GM23338 (cell line): ENCODE data around the gene SCN3A. TPM values are rescaled to one million over a fixed set of nuclear protein-coding genes. Genes with fewer than 3 reads are reported as not detected.

Experiments used
- ATAC-seq: fragments of 200-7000 bp; cut with Tn5 transposase; 3 replicates; pipeline ENCODE4 v1.9.1; 2020
- DNase-seq: peaks from one replicate; pipeline ENCODE4 v3.0.0-alpha.2; 2015; ENCODE audit warnings: low spot score
- H2AFZ ChIP-seq: fragments of 200-600 bp; sonication (generic); 2 replicates; pipeline ENCODE4 v1.8.0; 2016; ENCODE audit warnings: antibody characterized with exemption, mild to moderate bottlenecking, moderate library complexity
- H3F3A ChIP-seq: fragments of 200-600 bp; sonication (generic); replicated peaks from 2 replicates; pipeline ENCODE4 v1.8.0; 2017; ENCODE audit warnings: antibody characterized with exemption, mixed run types, low read depth
- H3K27ac ChIP-seq: fragments of 200-600 bp; sonication (generic); 2 replicates; pipeline ENCODE4 v1.6.1; 2016; ENCODE audit warnings: low read depth
- H3K27me3 ChIP-seq: fragments of 200-600 bp; sonication (generic); 2 replicates; pipeline ENCODE4 v1.8.0; 2016; ENCODE audit warnings: mild to moderate bottlenecking, mixed run types, moderate library complexity; ENCODE audit not compliant: insufficient read depth
- H3K36me3 ChIP-seq: fragments of 200-600 bp; sonication (generic); 2 replicates; pipeline ENCODE4 v1.8.0; 2016; ENCODE audit warnings: mild to moderate bottlenecking; ENCODE audit not compliant: insufficient read depth
- H3K4me1 ChIP-seq: fragments of 200-600 bp; sonication (generic); 2 replicates; pipeline ENCODE4 v1.8.0; 2016; ENCODE audit warnings: mild to moderate bottlenecking, moderate library complexity; ENCODE audit not compliant: insufficient read depth
- H3K4me2 ChIP-seq: fragments of 200-600 bp; sonication (generic); 2 replicates; pipeline ENCODE4 v1.7.1; 2017; ENCODE audit warnings: mixed run types
- H3K4me3 ChIP-seq: fragments of 200-600 bp; sonication (generic); 2 replicates; pipeline ENCODE4 v1.6.1; 2016; ENCODE audit warnings: mixed run types
- H3K79me2 ChIP-seq: fragments of 200-600 bp; sonication (generic); replicated peaks from 2 replicates; pipeline ENCODE4 v1.8.0; 2017; ENCODE audit warnings: mild to moderate bottlenecking; ENCODE audit not compliant: insufficient read depth
- H3K9me2 ChIP-seq: fragments of 200-600 bp; sonication (generic); 2 replicates; pipeline ENCODE4 v1.8.0; 2017; ENCODE audit not compliant: insufficient read depth
- H4K20me1 ChIP-seq: fragments of 200-600 bp; sonication (generic); replicated peaks from 2 replicates; pipeline ENCODE4 v1.8.0; 2017; ENCODE audit warnings: mild to moderate bottlenecking; ENCODE audit not compliant: insufficient read depth
- H3K27ac Mint-ChIP-seq: 2 replicates; pipeline ENCODE4 v1.8.0; 2020; ENCODE audit warnings: inconsistent platforms, mild to moderate bottlenecking, moderate library complexity, mixed read lengths
- H3K27me3 Mint-ChIP-seq: 3 replicates; pipeline ENCODE4 v1.8.0; 2022; ENCODE audit warnings: low read depth, mild to moderate bottlenecking, moderate library complexity, mixed read lengths, inconsistent platforms; ENCODE audit not compliant: insufficient read depth, poor library complexity
- H3K36me3 Mint-ChIP-seq: 3 replicates; pipeline ENCODE4 v1.8.0; 2021; ENCODE audit warnings: low read depth, mild to moderate bottlenecking, inconsistent platforms, moderate library complexity, mixed read lengths
- H3K4me1 Mint-ChIP-seq: 3 replicates; pipeline ENCODE4 v1.8.0; 2020; ENCODE audit warnings: mild to moderate bottlenecking, inconsistent platforms, mixed read lengths
- H3K4me3 Mint-ChIP-seq: 3 replicates; pipeline ENCODE4 v1.8.0; 2021; ENCODE audit warnings: moderate library complexity, mild to moderate bottlenecking, inconsistent platforms, mixed read lengths
- H3K9me3 Mint-ChIP-seq: 3 replicates; pipeline ENCODE4 v1.8.0; 2020; ENCODE audit warnings: moderate library complexity, mild to moderate bottlenecking, inconsistent platforms, mixed read lengths
- CTCF ChIP-seq, 2 experiments: fragments of 200-600 bp in 1 of 2; sonication (generic) in 1 of 2; conservative IDR thresholded peaks; 2 replicates each; pipeline versions ENCODE4 v1.5.1 to v1.6.1; 2016 to 2017; ENCODE audit warnings: antibody characterized with exemption in 2 of 2, low read depth in 2 of 2, mild to moderate bottlenecking in 2 of 2, moderate library complexity in 1 of 2
- EZH2 ChIP-seq: fragments of 200-600 bp; sonication (generic); IDR thresholded peaks from one replicate; pipeline ENCODE4 v1.8.0; 2017; ENCODE audit warnings: antibody characterized with exemption, mild to moderate bottlenecking, low read depth; ENCODE audit not compliant: unreplicated experiment
- JUNB ChIP-seq: IDR thresholded peaks from one replicate; pipeline ENCODE4 v1.6.1; 2016; ENCODE audit warnings: antibody characterized with exemption; ENCODE audit not compliant: unreplicated experiment
- POLR2AphosphoS5 ChIP-seq: IDR thresholded peaks from 2 replicates; pipeline ENCODE4 v1.6.1; 2016; ENCODE audit warnings: antibody characterized with exemption, low read depth
- REST ChIP-seq: IDR thresholded peaks from one replicate; pipeline ENCODE4 v1.6.1; 2018; ENCODE audit warnings: antibody characterized with exemption; ENCODE audit not compliant: unreplicated experiment
- STAT1 ChIP-seq: IDR thresholded peaks from one replicate; pipeline ENCODE4 v1.6.1; 2016; ENCODE audit warnings: antibody characterized with exemption; ENCODE audit not compliant: unreplicated experiment
- ZNF114 ChIP-seq: fragments of 250-450 bp; sonication (Bioruptor Pico); IDR thresholded peaks from 2 replicates; pipeline ENCODE4 v1.5.0; 2020; ENCODE audit warnings: mild to moderate bottlenecking, moderate library complexity
- ZNF331 ChIP-seq: fragments of 250-450 bp; sonication (Bioruptor Pico); IDR thresholded peaks from 2 replicates; pipeline ENCODE4 v1.5.0; 2020; ENCODE audit warnings: low read depth, mild to moderate bottlenecking, moderate library complexity
- ZNF462 ChIP-seq: fragments of 250-450 bp; sonication (Bioruptor Pico); IDR thresholded peaks from 2 replicates; pipeline ENCODE4 v1.5.0; 2020; ENCODE audit warnings: mild to moderate bottlenecking, moderate library complexity
- polyA plus RNA-seq: library from polyadenylated mRNA; unstranded; fragments of >200 nt; fragmentation: Nextera tagmentation; extraction: Ambion mirVana; gene quantifications from 2 replicates; pipeline ENCODE4 v1.2.1, GENCODE V29; 2016
- total RNA-seq: library from RNA; depleted of rRNA; stranded (reverse); fragments of >200 nt; shearing (Covaris generic); gene quantifications from 2 replicates; pipeline ENCODE4 v1.2.3, GENCODE V29; 2014

The SCN3A gene
- total and polyA plus RNA-seq, 2 experiments from 2014 or later = 0.66 TPM; not detected in 1

- TF ChIP-seq ZNF462 (CRISPR knock-in tag) (no peak), EZH2 (no peak), JUNB (no peak), ZNF331 (CRISPR knock-in tag) (no peak)
These were observed 15.6 kb upstream of the SCN3A start (continued) for GRCh38 chr2:165219481-165219880.

- Histone ChIP-seq H3K9me2 (no peaks in the 10 kb centered on the region), H3K4me2 (no peak overlapping the region), H3K36me3 (no peaks in the 10 kb centered on the region), H3K27ac (no peak overlapping the region), H4K20me1 (no peaks in the 10 kb centered on the region), H3K79me2 (no peaks in the 10 kb centered on the region), H3K4me1 (no peaks in the 10 kb centered on the region), H3K4me3 (no peak overlapping the region), H3K27me3 (no peaks in the 10 kb centered on the region), H3F3A (no peaks in the 10 kb centered on the region), H2AFZ (no peak overlapping the region)
- H3K36me3 Mint-ChIP-seq = no peaks in the 10 kb centered on the region
- TF ChIP-seq POLR2AphosphoS5 (no peak), REST (no peak), STAT1 (no peak), CTCF (conservative IDR thresholded peaks at IDR 0.05; ENCODE audit: low read depth in 2 of 2) (no peak), JUNB (no peak), ZNF331 (CRISPR knock-in tag) (no peak), ZNF114 (CRISPR knock-in tag) (no peak)
- no peak overlapping the region for H3K4me3 Mint-ChIP-seq
- no peak for ATAC-seq
- peaks cover 2% of the 10 kb centered on the region for H3K27me3 Mint-ChIP-seq
- peaks cover 4% of the 10 kb centered on the region; the same call in 2 of the 3 replicates for H3K4me1 Mint-ChIP-seq
- H3K27ac Mint-ChIP-seq = no peak overlapping the region
- no peaks in the 10 kb centered on the region for H3K9me3 Mint-ChIP-seq
- DNase-seq = no peak
These were observed 10.2 kb upstream of the SCN3A start for GRCh38 chr2:165214093-165214492.
